T47D (cell line): ENCODE measurements around the gene SPRTN.
"Not testable (repeated sequence)": the region's sequence is repeated elsewhere in the genome, so short reads cannot be mapped to it uniquely, and the experiment has no call there.

Experiments used
- DNase-seq, 2 experiments: peaks; one replicate each; pipeline versions ENCODE4 v3.0.0 to v3.0.0-alpha.2; 2011 to 2012; ENCODE audit warnings: low read depth in 1 of 2, low spot score in 1 of 2
- JUND ChIP-seq: IDR thresholded peaks from 2 replicates; pipeline ENCODE4 v1.6.1; 2012; ENCODE audit warnings: low read depth
- in situ Hi-C: cut with HindIII; loops from 2 replicates; pipeline ENCODE4 v1.10.0; 2016; ENCODE audit warnings: low sequenced_read_pairs, low pct_unique_long_range_greater_than_20kb

The SPRTN gene

GRCh38 chr1:231347961-231348360 lies 9.9 kb downstream of the SPRTN start:
- no peak for TF ChIP-seq JUND
- DNase-seq: no peak
- in situ Hi-C loops: no loop called here

GRCh38 chr1:231348442-231348841 lies 10.3 kb downstream of the SPRTN start:
- in situ Hi-C loops: no loop called here
- DNase-seq: no peak
- no peak for TF ChIP-seq JUND

- DNase-seq, in situ Hi-C loops: not testable (repeated sequence)
These were observed 10.8 kb downstream of the SPRTN start for GRCh38 chr1:231348856-231349255.

GRCh38 chr1:231351816-231352215 lies 13.7 kb downstream of the SPRTN start:
- TF ChIP-seq JUND: no peak
- DNase-seq: no peak
- in situ Hi-C loops: no loop called here

- TF ChIP-seq JUND: no peak
- in situ Hi-C loops: no loop called here
- no peak for DNase-seq
These were observed 15.0 kb downstream of the SPRTN start for GRCh38 chr1:231353086-231353485.

- no peak for TF ChIP-seq JUND
- in situ Hi-C loops: no loop called here
- no peak for DNase-seq
These were observed 16.4 kb downstream of the SPRTN start for GRCh38 chr1:231354330-231355020.

GRCh38 chr1:231355171-231355570 lies 17.1 kb downstream of the SPRTN start:
- in situ Hi-C loops: no loop called here
- DNase-seq: no peak
- TF ChIP-seq JUND: no peak

- no peak for TF ChIP-seq JUND
- in situ Hi-C loops: no loop called here
- no peak for DNase-seq
These were observed 19.2 kb downstream of the SPRTN start for GRCh38 chr1:231357187-231357772.

- TF ChIP-seq JUND: no peak
- in situ Hi-C loops: no loop called here
- DNase-seq: peak; percentile 36 to 73
These were observed 19.8 kb downstream of the SPRTN start for GRCh38 chr1:231357831-231358354.

- DNase-seq: no peak
- in situ Hi-C loops: no loop called here
- TF ChIP-seq JUND: no peak
These were observed 21.0 kb downstream of the SPRTN start for GRCh38 chr1:231359113-231359512.

- in situ Hi-C loops: no loop called here
These were observed 24.2 kb downstream of the SPRTN start for GRCh38 chr1:231362325-231362724.

GRCh38 chr1:231363624-231364023 lies 25.5 kb downstream of the SPRTN start:
- no peak for DNase-seq
- TF ChIP-seq JUND: no peak
- in situ Hi-C loops: no loop called here

More at GRCh38 chr1:231362325-231362724, 24.2 kb downstream of the SPRTN start:
- DNase-seq: no peak
- TF ChIP-seq JUND: no peak

- in situ Hi-C loops: no loop called here
- DNase-seq: no peak
- no peak for TF ChIP-seq JUND
These were observed 26.1 kb downstream of the SPRTN start for GRCh38 chr1:231364192-231364591.
